Measurements from ENCODE around the gene CDC42BPB.

DNA sequence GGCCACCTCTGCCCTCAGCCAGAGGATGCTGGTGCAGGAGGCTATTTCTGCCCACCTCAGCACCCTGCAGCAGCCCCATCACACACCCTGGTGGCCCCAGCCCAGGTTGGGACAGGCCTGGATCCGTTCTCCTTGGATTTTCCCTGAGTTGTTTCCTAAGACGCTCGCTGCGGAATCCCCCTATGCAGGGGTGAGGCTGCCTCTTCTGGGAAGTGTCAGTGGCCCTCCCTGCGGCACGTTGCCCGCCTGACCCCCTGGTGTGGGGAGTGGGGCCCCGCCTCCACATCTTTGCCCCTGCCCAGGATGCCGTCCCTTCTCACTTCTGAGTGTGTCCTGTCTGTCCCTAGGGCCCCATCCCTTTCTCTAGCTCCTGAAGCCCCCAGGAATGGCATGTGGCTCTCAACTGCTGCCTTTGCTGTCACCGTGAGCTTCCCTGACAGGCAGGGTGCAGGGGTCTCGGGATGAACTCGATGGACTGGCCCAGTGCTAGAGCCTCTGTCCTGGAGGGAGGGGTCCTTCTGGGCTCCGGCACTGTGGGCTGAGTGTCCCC is 36.6 kb upstream of the CDC42BPB start:
- TF ChIP-seq SUZ12 (IDR thresholded peaks at IDR 0.05) (no peak), NFRKB (IDR thresholded peaks at IDR 0.05) (no peak), BHLHE40 (IDR thresholded peaks at IDR 0.05; ENCODE audit: borderline replicate concordance) (no peak)
